Mesothelial cell of epicardium (in vitro differentiated cells): ENCODE measurements around the gene SPPL3. TPM values are rescaled to one million over a fixed set of nuclear protein-coding genes. Genes with fewer than 3 reads are reported as not detected.

Source experiments
- DNase-seq, 2 experiments: peaks; one replicate each; pipeline ENCODE4 v3.0.0; 2021; ENCODE audit warnings: low spot score in 2 of 2; ENCODE audit not compliant: unreplicated experiment in 2 of 2
- H3K27ac Mint-ChIP-seq: 2 replicates; pipeline ENCODE4 v1.8.0; 2021; ENCODE audit warnings: mixed read lengths
- H3K27me3 Mint-ChIP-seq: 2 replicates; pipeline ENCODE4 v1.8.0; 2021; ENCODE audit warnings: low read depth, mixed read lengths
- H3K36me3 Mint-ChIP-seq: 2 replicates; pipeline ENCODE4 v1.8.0; 2021; ENCODE audit warnings: mixed read lengths
- H3K4me1 Mint-ChIP-seq: 2 replicates; pipeline ENCODE4 v1.8.0; 2021; ENCODE audit warnings: mixed read lengths
- H3K4me3 Mint-ChIP-seq: 2 replicates; pipeline ENCODE4 v1.8.0; 2021; ENCODE audit warnings: mild to moderate bottlenecking, moderate library complexity, mixed read lengths
- H3K9me3 Mint-ChIP-seq: 2 replicates; pipeline ENCODE4 v1.8.0; 2021; ENCODE audit warnings: mixed read lengths
- total RNA-seq: library from RNA; stranded (reverse); gene quantifications from 3 replicates; pipeline ENCODE4 v1.2.1, GENCODE V29; 2021
- TF ChIP-seq, protein P1 (sequence below): fragments of 200-600 bp; sonication (generic); IDR thresholded peaks from one replicate; pipeline ENCODE4 v1.5.0; 2021; ENCODE audit warnings: antibody characterized with exemption; ENCODE audit not compliant: unreplicated experiment

The SPPL3 gene
- total RNA-seq, 1 donor from 2014 or later, result 79.8 TPM

DNA sequence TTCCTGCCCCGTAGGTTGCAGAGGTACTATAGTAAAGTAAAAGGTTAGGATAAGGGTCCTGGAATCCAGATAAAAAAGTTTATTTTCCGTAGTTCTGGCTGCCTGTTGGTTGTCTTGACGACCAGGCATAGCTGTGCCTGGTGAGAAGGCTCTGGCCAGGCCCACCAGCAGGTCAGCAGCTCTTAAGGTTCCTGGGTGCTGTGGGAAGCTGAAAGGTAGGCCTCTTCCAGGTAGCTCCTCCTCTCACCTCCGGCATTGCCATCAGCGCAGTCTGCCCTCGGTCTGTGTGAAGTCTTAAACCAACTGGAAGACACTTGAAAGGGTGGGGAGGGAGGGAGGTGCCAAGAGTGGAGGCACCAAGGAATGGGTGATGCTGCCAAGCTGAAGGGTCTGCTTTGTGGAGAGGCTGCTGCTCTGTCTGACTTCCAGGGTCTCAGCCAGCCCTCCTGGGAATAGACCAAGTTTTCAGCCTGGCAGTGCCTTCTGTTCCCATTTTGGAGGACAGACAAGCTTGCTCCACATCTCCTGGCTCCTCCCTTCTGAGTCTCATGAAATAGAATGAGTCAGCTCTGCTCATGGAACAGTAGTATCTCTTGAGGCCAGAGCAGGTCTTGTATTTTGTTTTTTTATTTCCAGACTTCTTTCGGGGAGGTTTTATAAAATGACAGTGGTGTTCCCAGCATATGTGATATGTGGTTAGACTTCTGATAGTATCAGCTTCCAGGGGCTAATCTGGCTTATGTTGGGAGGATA is 183.7 kb downstream of the SPPL3 start:
- DNase-seq, result no peak
- Mint-ChIP-seq H3K27ac (no peak overlapping the region), H3K4me1 (peaks cover 9% of the 10 kb centered on the region), H3K27me3 (no peaks in the 10 kb centered on the region), H3K4me3 (no peak overlapping the region), H3K9me3 (no peaks in the 10 kb centered on the region), H3K36me3 (peaks cover 42% of the 10 kb centered on the region)
- TF ChIP-seq, protein P1, sequence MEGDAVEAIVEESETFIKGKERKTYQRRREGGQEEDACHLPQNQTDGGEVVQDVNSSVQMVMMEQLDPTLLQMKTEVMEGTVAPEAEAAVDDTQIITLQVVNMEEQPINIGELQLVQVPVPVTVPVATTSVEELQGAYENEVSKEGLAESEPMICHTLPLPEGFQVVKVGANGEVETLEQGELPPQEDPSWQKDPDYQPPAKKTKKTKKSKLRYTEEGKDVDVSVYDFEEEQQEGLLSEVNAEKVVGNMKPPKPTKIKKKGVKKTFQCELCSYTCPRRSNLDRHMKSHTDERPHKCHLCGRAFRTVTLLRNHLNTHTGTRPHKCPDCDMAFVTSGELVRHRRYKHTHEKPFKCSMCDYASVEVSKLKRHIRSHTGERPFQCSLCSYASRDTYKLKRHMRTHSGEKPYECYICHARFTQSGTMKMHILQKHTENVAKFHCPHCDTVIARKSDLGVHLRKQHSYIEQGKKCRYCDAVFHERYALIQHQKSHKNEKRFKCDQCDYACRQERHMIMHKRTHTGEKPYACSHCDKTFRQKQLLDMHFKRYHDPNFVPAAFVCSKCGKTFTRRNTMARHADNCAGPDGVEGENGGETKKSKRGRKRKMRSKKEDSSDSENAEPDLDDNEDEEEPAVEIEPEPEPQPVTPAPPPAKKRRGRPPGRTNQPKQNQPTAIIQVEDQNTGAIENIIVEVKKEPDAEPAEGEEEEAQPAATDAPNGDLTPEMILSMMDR, result no peak

DNA sequence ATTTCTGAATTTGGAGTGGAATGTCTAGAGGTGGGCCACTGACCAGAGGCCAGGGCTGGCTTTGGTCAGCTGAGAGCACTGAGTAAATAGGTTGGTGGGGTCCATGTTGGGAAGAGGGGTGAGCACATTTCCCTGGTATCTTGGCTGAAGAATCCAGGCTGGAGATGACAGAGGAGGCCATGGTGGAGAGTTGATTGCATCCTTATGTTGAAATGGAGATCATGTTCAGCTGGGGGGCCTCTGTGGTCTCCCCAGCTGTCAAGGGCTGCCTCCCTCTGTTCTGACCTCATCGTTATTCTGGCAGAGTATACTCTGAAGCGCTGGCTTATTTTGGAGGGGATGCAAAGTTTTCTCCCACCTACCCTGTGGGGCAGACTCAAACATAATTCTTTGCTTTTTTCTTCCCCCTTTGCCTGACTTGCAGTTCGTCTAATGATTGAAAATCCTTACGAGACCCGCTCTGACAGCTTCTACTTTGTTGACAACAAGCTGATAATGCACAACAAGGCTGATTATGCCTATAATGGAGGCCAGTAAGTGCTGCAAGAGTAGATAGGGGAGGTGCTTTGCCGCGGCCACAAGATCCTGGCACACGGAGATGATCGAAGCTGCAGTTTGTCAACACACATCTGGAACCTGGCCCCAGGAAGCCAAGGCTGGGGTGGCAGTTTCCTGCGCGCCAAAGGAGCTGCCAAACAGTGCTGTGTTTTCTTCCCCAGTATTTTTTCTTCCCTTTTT is 184.5 kb downstream of the SPPL3 start:
- no peak for DNase-seq
- Mint-ChIP-seq H3K4me3 (no peak overlapping the region), H3K27ac (no peak overlapping the region), H3K9me3 (no peaks in the 10 kb centered on the region), H3K27me3 (no peaks in the 10 kb centered on the region), H3K4me1 (peaks cover 2% of the 10 kb centered on the region), H3K36me3 (peaks cover 43% of the 10 kb centered on the region)
- TF ChIP-seq, protein P1, result no peak

DNA sequence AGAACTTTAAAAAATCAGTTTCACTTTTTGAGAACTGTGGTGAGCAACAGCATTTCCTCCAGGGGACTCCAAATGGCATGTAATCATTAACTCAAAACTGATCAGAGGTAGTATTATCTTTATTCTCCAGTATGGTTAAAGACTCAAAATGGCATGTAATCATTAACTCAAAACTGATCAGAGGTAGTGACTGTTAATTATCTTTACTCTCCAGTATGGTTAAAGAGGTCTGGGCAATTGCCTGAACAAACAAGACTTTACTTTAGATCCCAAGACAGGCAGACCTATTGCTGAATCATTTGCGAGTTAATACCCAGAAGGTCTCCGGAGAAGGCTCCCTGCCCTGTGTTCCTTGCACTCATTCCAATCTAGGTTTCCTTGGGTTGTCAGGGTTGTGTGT is 185.1 kb downstream of the SPPL3 start:
- Mint-ChIP-seq H3K27ac (no peak overlapping the region), H3K4me1 (no peaks in the 10 kb centered on the region), H3K27me3 (no peaks in the 10 kb centered on the region), H3K4me3 (no peak overlapping the region), H3K9me3 (no peaks in the 10 kb centered on the region), H3K36me3 (peaks cover 46% of the 10 kb centered on the region)
- TF ChIP-seq, protein P1, result no peak
- DNase-seq, result no peak

DNA sequence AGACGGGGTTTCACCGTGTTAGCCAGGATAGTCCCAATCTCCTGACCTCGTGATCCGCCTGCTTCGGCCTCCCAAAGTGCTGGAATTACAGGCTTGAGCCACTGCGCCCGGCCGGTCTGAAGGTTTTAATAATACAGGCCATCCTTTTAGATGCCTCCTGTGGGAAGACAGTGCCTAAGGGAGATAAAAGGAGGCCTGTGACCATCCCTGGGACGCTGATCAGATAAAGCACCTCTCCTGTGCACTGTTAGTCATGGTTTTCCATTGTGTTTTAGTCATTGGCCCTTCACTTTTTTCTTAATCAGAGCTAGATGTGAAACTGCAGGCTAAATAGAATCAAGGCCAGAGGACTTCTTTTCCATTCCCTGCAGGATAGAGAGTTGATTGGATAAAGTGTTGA is 186.1 kb downstream of the SPPL3 start:
- TF ChIP-seq, protein P1, result no peak
- Mint-ChIP-seq H3K27me3 (no peaks in the 10 kb centered on the region), H3K9me3 (no peaks in the 10 kb centered on the region), H3K4me1 (peaks cover 7% of the 10 kb centered on the region), H3K4me3 (no peak overlapping the region), H3K27ac (no peak overlapping the region), H3K36me3 (peaks cover 47% of the 10 kb centered on the region)
- DNase-seq, result no peak

DNA sequence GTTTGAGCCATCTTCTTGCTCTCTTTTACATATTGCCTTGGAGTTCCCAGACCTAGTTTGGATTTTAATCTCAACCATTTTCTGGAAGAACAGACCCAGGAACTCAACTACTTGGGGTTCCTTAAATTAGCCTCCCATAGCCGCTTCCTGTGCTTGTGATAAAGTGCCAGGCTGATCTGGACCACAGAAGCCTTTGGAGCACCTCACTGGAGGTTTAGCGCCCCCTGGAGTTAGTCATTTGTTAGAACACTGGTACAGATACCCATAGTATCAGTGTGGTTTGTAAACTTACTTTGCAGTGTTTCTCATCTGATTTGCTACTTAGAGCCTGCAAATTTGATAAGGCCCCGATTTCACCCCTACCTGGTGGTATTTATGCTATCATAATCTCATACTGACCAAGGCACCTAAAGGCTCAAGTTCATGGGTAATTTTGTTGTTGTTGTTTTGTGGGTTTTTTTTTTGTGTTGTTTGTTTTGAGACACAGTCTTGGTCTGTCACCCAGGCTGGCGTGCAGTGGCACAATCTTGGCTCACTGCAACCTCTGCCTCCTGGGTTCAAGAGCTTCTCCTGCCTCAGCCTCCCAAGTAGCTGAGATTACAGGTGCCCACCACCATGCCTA is 190.2 kb downstream of the SPPL3 start:
- Mint-ChIP-seq H3K27me3 (no peaks in the 10 kb centered on the region), H3K27ac (peak overlapping the region; percentile 41), H3K36me3 (peaks cover 21% of the 10 kb centered on the region), H3K4me1 (peaks cover 32% of the 10 kb centered on the region), H3K9me3 (no peaks in the 10 kb centered on the region), H3K4me3 (no peak overlapping the region)
- TF ChIP-seq, protein P1, result peak; percentile 78
- peak in 1 of 2 experiments; percentile 69 for DNase-seq
